Activated CD8-positive, alpha-beta memory T cell treated with anti-CD3 and anti-CD28 coated beads, Interleukin-2, amount 10 ng/mL, durations not matched to agents 7 days and 5 days (primary cell): ENCODE results near the gene ELP5. TPM values are rescaled to one million over a fixed set of nuclear protein-coding genes. Genes with fewer than 3 reads are reported as not detected.
A peak's percentile ranks its signal among the peaks of the same experiment; 100 is the strongest.

Source experiments
- ATAC-seq: fragments of 150-1000 bp; cut with Tn5 transposase; one replicate; pipeline ENCODE4 v1.10.0; 2021; ENCODE audit warnings: moderate library complexity
- CTCF ChIA-PET: fragments of 350-600 bp; sonication (Branson Sonifier 250); formaldehyde crosslinking; loops from one replicate; lab custom pipeline; 2021; ENCODE audit warnings: antibody characterized with exemption; lab: Charles Lee
- DNase-seq: peaks from one replicate; pipeline ENCODE4 v3.0.0-alpha.2; 2020
- H3K27ac Mint-ChIP-seq: one replicate; pipeline ENCODE4 v1.8.0; 2021; ENCODE audit warnings: mild to moderate bottlenecking, mixed read lengths
- H3K27me3 Mint-ChIP-seq: one replicate; pipeline ENCODE4 v1.8.0; 2021; ENCODE audit warnings: mixed read lengths
- H3K36me3 Mint-ChIP-seq: one replicate; pipeline ENCODE4 v1.8.0; 2021; ENCODE audit warnings: mild to moderate bottlenecking, mixed read lengths
- H3K4me1 Mint-ChIP-seq: one replicate; pipeline ENCODE4 v1.8.0; 2021; ENCODE audit warnings: mixed read lengths
- H3K4me3 Mint-ChIP-seq: one replicate; pipeline ENCODE4 v1.8.0; 2021; ENCODE audit warnings: mild to moderate bottlenecking, moderate library complexity, mixed read lengths
- H3K9me3 Mint-ChIP-seq: one replicate; pipeline ENCODE4 v1.8.0; 2022; ENCODE audit warnings: low read depth, mixed read lengths
- total RNA-seq, 2 experiments: library from RNA; stranded (reverse); gene quantifications; one replicate each; pipeline ENCODE4 v1.2.3, GENCODE V29; 2021

The ELP5 gene
- total RNA-seq, 2 experiments from 2014 or later: 56.5 to 70.4 TPM

GRCh38 chr17:7221278-7222092 lies 30.5 kb upstream of the ELP5 start:
- Mint-ChIP-seq H3K36me3 (peaks cover 10% of the 10 kb centered on the region), H3K27me3 (no peaks in the 10 kb centered on the region), H3K9me3 (no peaks in the 10 kb centered on the region), H3K4me3 (peak overlapping the region; percentile 91), H3K4me1 (peaks cover 31% of the 10 kb centered on the region), H3K27ac (peak overlapping the region; percentile 91)
- CTCF ChIA-PET: interaction anchor here (0.8 to 4.1 kb wide), 20 partner anchors 11 to 339 kb away, joined by 3 to 42 read pairs (median 5); partner anchors contain the start of genes ACAP1, CLDN7, CTDNEP1 and ELP5
- ATAC-seq: no peak
- no peak for DNase-seq

DNA sequence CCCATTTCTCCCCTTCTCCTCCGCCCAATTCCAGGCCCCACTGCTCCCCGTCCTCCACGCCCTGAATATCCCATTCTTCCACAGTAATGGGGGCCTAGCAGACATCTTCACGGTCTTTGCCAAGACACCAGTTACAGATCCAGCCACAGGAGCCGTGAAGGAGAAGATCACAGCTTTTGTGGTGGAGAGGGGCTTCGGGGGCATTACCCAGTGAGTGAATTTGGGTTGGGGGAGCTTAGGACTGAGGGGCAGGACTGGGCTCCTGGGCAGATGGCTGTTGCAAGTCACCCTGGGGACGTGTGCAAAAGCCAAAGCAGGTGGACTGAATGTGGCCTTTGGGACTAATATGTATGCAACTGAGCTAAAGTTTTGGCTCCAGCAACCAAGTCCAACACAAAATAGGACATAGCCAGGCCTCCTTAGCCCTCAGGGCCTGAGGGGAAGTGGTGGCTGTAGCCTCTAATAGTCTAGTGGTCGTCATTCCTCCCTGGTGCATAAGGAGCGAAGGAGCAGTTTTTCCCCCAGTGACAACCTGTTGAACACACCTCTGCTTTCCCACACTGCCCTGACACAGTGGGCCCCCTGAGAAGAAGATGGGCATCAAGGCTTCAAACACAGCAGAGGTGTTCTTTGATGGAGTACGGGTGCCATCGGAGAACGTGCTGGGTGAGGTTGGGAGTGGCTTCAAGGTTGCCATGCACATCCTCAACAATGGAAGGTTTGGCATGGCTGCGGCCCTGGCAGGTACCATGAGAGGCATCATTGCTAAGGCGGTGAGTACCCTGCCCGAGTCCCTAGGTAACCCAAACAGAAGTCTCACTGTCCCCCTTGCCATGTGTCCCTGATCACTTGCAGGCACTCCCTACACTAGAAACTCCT lies 29.7 kb upstream of the ELP5 start:
- no peak for ATAC-seq
- CTCF ChIA-PET: interaction anchor here (0.9 to 4.1 kb wide), 5 partner anchors 10 to 74 kb away, joined by 3 to 42 read pairs (median 5); partner anchors contain the start of genes CLDN7 and PHF23
- H3K27ac Mint-ChIP-seq: peak overlapping the region; percentile 91
- H3K4me3 Mint-ChIP-seq: no peak overlapping the region
- no peaks in the 10 kb centered on the region for H3K9me3 Mint-ChIP-seq
- peaks cover 12% of the 10 kb centered on the region for H3K36me3 Mint-ChIP-seq
- no peaks in the 10 kb centered on the region for H3K27me3 Mint-ChIP-seq
- peaks cover 32% of the 10 kb centered on the region for H3K4me1 Mint-ChIP-seq
- DNase-seq: no peak

GRCh38 chr17:7222972-7223292 lies 29.1 kb upstream of the ELP5 start:
- Mint-ChIP-seq H3K27ac (no peak overlapping the region), H3K4me3 (no peak overlapping the region), H3K9me3 (no peaks in the 10 kb centered on the region), H3K4me1 (peaks cover 30% of the 10 kb centered on the region), H3K27me3 (no peaks in the 10 kb centered on the region), H3K36me3 (peaks cover 15% of the 10 kb centered on the region)
- CTCF ChIA-PET: interaction anchor here (2.2 kb wide), 1 partner anchor 73 kb away, joined by 8 read pairs; no protein-coding TSS in a partner anchor
- no peak for DNase-seq
- ATAC-seq: no peak

DNA sequence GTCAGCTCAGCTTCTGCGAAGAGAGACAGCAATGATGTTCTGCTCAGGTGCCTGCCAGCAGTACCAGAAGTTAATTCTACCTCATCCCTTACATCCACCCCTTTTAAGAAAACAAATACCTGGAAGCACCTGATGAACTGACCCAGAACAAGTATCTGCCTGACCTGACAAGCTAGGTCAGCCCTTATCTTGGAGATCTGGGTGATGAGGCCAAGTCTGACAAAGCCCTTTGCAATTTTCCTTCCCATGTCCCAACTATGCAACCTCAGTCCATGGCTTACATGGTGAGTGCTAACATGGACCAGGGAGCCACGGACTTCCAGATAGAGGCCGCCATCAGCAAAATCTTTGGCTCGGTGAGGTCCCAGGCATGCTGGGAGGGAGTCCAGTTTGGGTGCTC lies 28.6 kb upstream of the ELP5 start:
- H3K4me1 Mint-ChIP-seq: peaks cover 26% of the 10 kb centered on the region
- H3K9me3 Mint-ChIP-seq: no peaks in the 10 kb centered on the region
- no peaks in the 10 kb centered on the region for H3K27me3 Mint-ChIP-seq
- DNase-seq (no peak), ATAC-seq (no peak)
- H3K36me3 Mint-ChIP-seq: peaks cover 18% of the 10 kb centered on the region
- CTCF ChIA-PET: interaction anchor here (2.2 kb wide), 1 partner anchor 73 kb away, joined by 8 read pairs; no protein-coding TSS in a partner anchor
- H3K4me3 Mint-ChIP-seq: no peak overlapping the region
- H3K27ac Mint-ChIP-seq: no peak overlapping the region

GRCh38 chr17:7224110-7224509 lies 27.9 kb upstream of the ELP5 start:
- H3K36me3 Mint-ChIP-seq: peaks cover 18% of the 10 kb centered on the region

GRCh38 chr17:7224661-7225111 lies 27.3 kb upstream of the ELP5 start:
- no peaks in the 10 kb centered on the region for H3K9me3 Mint-ChIP-seq
- DNase-seq (no peak), ATAC-seq (no peak)
- CTCF ChIA-PET: interaction anchor here (2.2 kb wide), 1 partner anchor 72 kb away, joined by 8 read pairs; no protein-coding TSS in a partner anchor
- H3K27me3 Mint-ChIP-seq: no peaks in the 10 kb centered on the region
- no peak overlapping the region for H3K27ac Mint-ChIP-seq
- H3K4me3 Mint-ChIP-seq: no peak overlapping the region
- peaks cover 15% of the 10 kb centered on the region for H3K4me1 Mint-ChIP-seq
- peaks cover 21% of the 10 kb centered on the region for H3K36me3 Mint-ChIP-seq

More at GRCh38 chr17:7224110-7224509, 27.9 kb upstream of the ELP5 start:
- H3K27ac Mint-ChIP-seq: no peak overlapping the region
- ATAC-seq (no peak), DNase-seq (no peak)
- H3K27me3 Mint-ChIP-seq: no peaks in the 10 kb centered on the region
- H3K4me1 Mint-ChIP-seq: peaks cover 20% of the 10 kb centered on the region
- no peaks in the 10 kb centered on the region for H3K9me3 Mint-ChIP-seq
- CTCF ChIA-PET: interaction anchor here (2.2 kb wide), 1 partner anchor 72 kb away, joined by 8 read pairs; no protein-coding TSS in a partner anchor
- H3K4me3 Mint-ChIP-seq: no peak overlapping the region

- CTCF ChIA-PET: no interaction called here
- H3K4me3 Mint-ChIP-seq: no peak overlapping the region
Measured at GRCh38 chr17:7225711-7226331, 26.2 kb upstream of the ELP5 start.

GRCh38 chr17:7226721-7227710 lies 25.0 kb upstream of the ELP5 start:
- Mint-ChIP-seq H3K9me3 (no peaks in the 10 kb centered on the region), H3K4me3 (no peak overlapping the region), H3K27me3 (no peaks in the 10 kb centered on the region), H3K36me3 (peaks cover 28% of the 10 kb centered on the region), H3K4me1 (peaks cover 5% of the 10 kb centered on the region), H3K27ac (no peak overlapping the region)
- CTCF ChIA-PET: no interaction called here
- no peak for DNase-seq
- no peak for ATAC-seq

More at GRCh38 chr17:7225711-7226331, 26.2 kb upstream of the ELP5 start:
- DNase-seq: no peak
- Mint-ChIP-seq H3K27ac (no peak overlapping the region), H3K4me1 (peaks cover 9% of the 10 kb centered on the region), H3K36me3 (peaks cover 26% of the 10 kb centered on the region), H3K9me3 (no peaks in the 10 kb centered on the region), H3K27me3 (no peaks in the 10 kb centered on the region)
- ATAC-seq: no peak

DNA sequence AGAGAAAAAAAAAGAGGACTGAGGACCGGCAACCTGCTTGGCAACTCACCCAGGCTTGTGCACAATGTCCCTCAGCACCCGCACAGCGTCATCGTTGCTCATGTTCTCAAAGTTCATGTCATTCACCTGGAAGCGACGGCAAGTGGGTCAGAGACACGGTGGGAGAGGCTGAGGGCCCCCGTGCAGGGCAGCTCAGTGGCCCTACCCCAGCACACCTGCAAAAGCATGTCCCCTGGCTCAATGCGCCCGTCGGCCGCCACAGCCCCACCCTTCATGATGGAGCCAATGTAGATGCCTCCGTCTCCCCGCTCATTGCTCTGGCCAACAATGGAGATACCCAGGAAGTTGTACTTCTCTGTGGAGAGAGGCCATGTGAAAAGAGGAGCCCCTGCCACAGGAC lies 23.1 kb upstream of the ELP5 start:
- Mint-ChIP-seq H3K27ac (no peak overlapping the region), H3K4me3 (no peak overlapping the region), H3K9me3 (no peaks in the 10 kb centered on the region), H3K36me3 (peaks cover 20% of the 10 kb centered on the region), H3K27me3 (no peaks in the 10 kb centered on the region), H3K4me1 (peaks cover 18% of the 10 kb centered on the region)
- CTCF ChIA-PET: no interaction called here
- ATAC-seq (no peak), DNase-seq (no peak)

DNA sequence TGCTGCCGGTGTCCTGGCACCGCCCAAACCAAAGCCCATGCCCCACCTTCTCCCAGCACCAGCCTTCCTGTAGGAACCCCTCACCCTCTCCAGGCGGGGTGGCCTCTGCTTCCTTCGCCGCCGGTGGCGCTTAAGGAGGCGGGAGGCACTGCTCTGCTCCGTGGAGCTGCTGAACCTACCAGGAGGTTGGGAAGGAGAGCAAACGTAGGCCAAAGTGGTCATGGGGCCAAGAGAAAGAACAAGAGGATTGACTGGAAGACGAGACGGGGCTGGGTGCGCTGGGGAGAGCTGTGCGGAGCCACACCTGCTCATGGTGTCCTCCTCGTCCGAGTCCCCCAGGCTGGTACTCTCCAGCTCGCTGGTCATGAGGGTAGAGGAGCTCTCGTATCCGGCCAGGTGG lies 22.5 kb upstream of the ELP5 start:
- Mint-ChIP-seq H3K36me3 (peaks cover 22% of the 10 kb centered on the region), H3K9me3 (no peaks in the 10 kb centered on the region), H3K4me1 (peaks cover 20% of the 10 kb centered on the region), H3K27ac (no peak overlapping the region), H3K27me3 (no peaks in the 10 kb centered on the region), H3K4me3 (no peak overlapping the region)
- no peak for DNase-seq
- ATAC-seq: no peak
- CTCF ChIA-PET: no interaction called here

DNA sequence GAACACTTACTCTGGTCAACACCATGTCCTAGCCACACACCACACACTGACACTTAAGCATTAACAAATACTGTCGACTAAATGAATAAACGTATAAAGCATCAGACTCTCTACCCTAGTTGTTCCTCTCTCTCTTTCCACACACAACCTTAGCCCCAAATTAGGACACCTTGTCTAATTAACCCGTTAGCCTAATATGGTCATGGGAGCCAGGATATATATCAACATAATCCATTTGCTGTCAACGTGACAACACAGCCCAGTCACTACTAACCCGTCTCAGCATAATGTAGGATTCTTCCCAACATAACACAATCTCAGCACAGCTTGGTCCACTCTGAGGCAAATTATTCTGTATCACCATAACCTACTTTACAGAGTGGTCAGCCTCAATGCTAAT lies 19.9 kb upstream of the ELP5 start:
- H3K4me1 Mint-ChIP-seq: peaks cover 43% of the 10 kb centered on the region
- no peak for ATAC-seq
- H3K36me3 Mint-ChIP-seq: peaks cover 40% of the 10 kb centered on the region
- CTCF ChIA-PET: interaction anchor here (1.1 to 2.0 kb wide), 2 partner anchors 11 to 13 kb away, joined by 3 to 11 read pairs; partner anchors contain the start of genes ACADVL and DLG4
- H3K4me3 Mint-ChIP-seq: peak overlapping the region; percentile 22
- H3K9me3 Mint-ChIP-seq: no peaks in the 10 kb centered on the region
- no peaks in the 10 kb centered on the region for H3K27me3 Mint-ChIP-seq
- DNase-seq: no peak
- no peak overlapping the region for H3K27ac Mint-ChIP-seq

DNA sequence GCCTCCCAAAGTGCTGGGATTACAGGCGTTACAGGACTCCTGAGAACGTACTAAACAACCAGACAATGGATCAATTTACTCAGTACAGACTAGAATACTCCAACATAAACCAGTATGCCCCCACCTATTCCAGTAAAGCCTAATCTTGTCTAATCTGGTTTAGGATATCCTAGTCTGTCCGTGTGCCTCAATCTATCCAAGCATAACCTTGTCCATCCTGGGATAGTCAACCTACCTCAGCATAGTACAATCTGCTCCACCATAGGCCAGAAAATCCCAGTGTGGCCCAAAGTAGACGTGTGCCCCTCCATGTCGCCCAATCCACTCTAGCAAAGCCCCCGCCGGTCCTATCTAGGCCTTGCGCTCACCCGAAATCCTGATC lies 18.3 kb upstream of the ELP5 start:
- Mint-ChIP-seq H3K4me3 (peak overlapping the region; percentile 86), H3K27me3 (no peaks in the 10 kb centered on the region), H3K9me3 (no peaks in the 10 kb centered on the region), H3K36me3 (peaks cover 33% of the 10 kb centered on the region), H3K4me1 (peaks cover 45% of the 10 kb centered on the region), H3K27ac (peak overlapping the region; percentile 92)
- CTCF ChIA-PET: interaction anchor here (0.6 to 1.5 kb wide), 3 partner anchors 9 to 63 kb away, joined by 3 to 4 read pairs (median 3); partner anchors contain the start of genes ACADVL, DLG4 and GABARAP
- ATAC-seq (no peak), DNase-seq (no peak)
